GM12878 (cell line): ENCODE results near the gene RACK1. TPM values are rescaled to one million over a fixed set of nuclear protein-coding genes. Genes with fewer than 3 reads are reported as not detected.
"Not testable (repeated sequence)": the region's sequence is repeated elsewhere in the genome, so short reads cannot be mapped to it uniquely, and the experiment has no call there.

ENCODE experiments used
- ATAC-seq: fragments of 200-7000 bp; cut with Tn5 transposase; 3 replicates; pipeline ENCODE4 v1.9.1; 2020; ENCODE audit warnings: mild to moderate bottlenecking, moderate library complexity
- BruUV-seq: library from RNA; stranded (reverse); fragments of 400-500 nt; replicated peaks from 2 replicates; lab custom pipeline; 2021; lab: Mats Ljungman, UMichigan
- CTCF ChIA-PET: fragments of 300-600 bp; sonication (Branson Sonifier 250); formaldehyde crosslinking; extraction: SDS; loops from one replicate; lab custom pipeline; 2021; ENCODE audit warnings: inconsistent platforms; lab: Yijun Ruan, JAX
- POLR2A ChIA-PET: fragments of 350-600 bp; formaldehyde crosslinking; extraction: SDS; loops from one replicate; lab custom pipeline; 2021; ENCODE audit warnings: inconsistent platforms; lab: Charles Lee
- RAD21 ChIA-PET: fragments of 300-600 bp; sonication (Branson Sonifier 250); formaldehyde crosslinking; loops from one replicate; lab custom pipeline; 2023; ENCODE audit warnings: antibody characterized with exemption; ENCODE audit not compliant: unreplicated experiment; lab: Charles Lee
- SMC1A ChIA-PET: fragments of 300-600 bp; sonication (Branson Sonifier 250); formaldehyde crosslinking; loops from one replicate; lab custom pipeline; 2023; ENCODE audit not compliant: unreplicated experiment, uncharacterized antibody; lab: Charles Lee
- DNase-seq: peaks from one replicate; pipeline ENCODE4 v3.0.0-alpha.2; 2011; ENCODE audit warnings: low read depth, low spot score
- FAIRE-seq: peaks from 3 replicates; lab custom pipeline; 2011; peaks lifted over from hg19 to GRCh38; lab: Jason Lieb, UNC
- H2AFZ ChIP-seq: 2 replicates; pipeline ENCODE4 v1.6.0; 2011; ENCODE audit warnings: low read depth, low read length, control low read depth; ENCODE audit not compliant: control insufficient read depth
- H3K27ac ChIP-seq: 2 replicates; pipeline ENCODE4 v1.5.1; 2011; ENCODE audit warnings: control low read depth; ENCODE audit not compliant: control insufficient read depth, insufficient read depth
- H3K27me3 ChIP-seq, 2 experiments: replicated peaks in 1 of 2; 2 replicates each; pipeline versions ENCODE4 v1.6.0 to v1.6.1; 2011; ENCODE audit warnings: low read length in 1 of 2; ENCODE audit not compliant: control insufficient read depth in 2 of 2, insufficient read depth in 2 of 2
- H3K36me3 ChIP-seq, 2 experiments: 2 replicates each; pipeline ENCODE4 v1.5.1; 2011; ENCODE audit warnings: low read length in 1 of 2; ENCODE audit not compliant: control insufficient read depth in 2 of 2, insufficient read depth in 2 of 2
- H3K4me1 ChIP-seq: 2 replicates; pipeline ENCODE4 v1.6.1; 2011; ENCODE audit warnings: mild to moderate bottlenecking, low read length, moderate library complexity, mixed read lengths; ENCODE audit not compliant: control insufficient read depth, insufficient read depth
- H3K4me2 ChIP-seq: 2 replicates; pipeline ENCODE4 v1.6.0; 2011; ENCODE audit warnings: control low read depth; ENCODE audit not compliant: control insufficient read depth, insufficient read depth
- H3K4me3 ChIP-seq: fragments of 200-600 bp; sonication (generic); 2 replicates; pipeline ENCODE4 v1.5.1; 2016
- H3K79me2 ChIP-seq: 2 replicates; pipeline ENCODE4 v1.6.0; 2011; ENCODE audit warnings: low read length; ENCODE audit not compliant: control insufficient read depth, insufficient read depth
- H3K9ac ChIP-seq: 2 replicates; pipeline ENCODE4 v1.8.0; 2011; ENCODE audit warnings: low read length, control low read depth, mixed read lengths; ENCODE audit not compliant: control insufficient read depth, insufficient read depth
- H3K9me3 ChIP-seq: replicated peaks from 3 replicates; pipeline ENCODE4 v1.5.1; 2011; ENCODE audit warnings: mild to moderate bottlenecking, low read length; ENCODE audit not compliant: control insufficient read depth, insufficient read depth
- H4K20me1 ChIP-seq: 2 replicates; pipeline ENCODE4 v1.6.0; 2011; ENCODE audit not compliant: control insufficient read depth, insufficient read depth
- POLR2A ChIP-seq: IDR thresholded peaks from 2 replicates; pipeline ENCODE4 v1.6.1; 2011; ENCODE audit warnings: low read depth, mild to moderate bottlenecking, low read length
- POLR2AphosphoS5 ChIP-seq: IDR thresholded peaks from 2 replicates; pipeline ENCODE4 v1.6.1; 2011; ENCODE audit warnings: mild to moderate bottlenecking, low read length, inconsistent platforms
- POU2F2 ChIP-seq: IDR thresholded peaks from 3 replicates; pipeline ENCODE4 v1.6.1; 2011; ENCODE audit warnings: low read depth, mild to moderate bottlenecking, low read length, borderline replicate concordance
- TAF1 ChIP-seq: IDR thresholded peaks from 2 replicates; pipeline ENCODE4 v1.6.1; 2011; ENCODE audit warnings: mild to moderate bottlenecking, low read depth, low read length, borderline replicate concordance
- WGBS: methylation state at CpG from one replicate; pipeline ENCODE4 v1.1.6; 2016; ENCODE audit warnings: low lambda C conversion rate; ENCODE audit not compliant: insufficient replicate concordance, insufficient coverage; ENCODE audit errors: missing lambda C conversion rate; 5-methylcytosine and 5-hydroxymethylcytosine counted together
- in situ Hi-C: fragments of 300-500 bp; cut with MboI; formaldehyde crosslinking; loops from 9 replicates; pipeline ENCODE4 v1.14.3; 2018; ENCODE audit warnings: mixed read lengths
- intact Hi-C: fragments of 100-400 bp; cut with micrococcal nuclease; formaldehyde crosslinking; loops from one replicate; pipeline ENCODE4 v1.14.2; 2022; ENCODE audit not compliant: unreplicated experiment
- polyA plus RNA-seq, 11 experiments: library from polyadenylated mRNA; depleted of rRNA in 4 of 11; unstranded in 6 of 11; stranded (reverse) in 5 of 11; fragments of >200 nt; fragmentation: Nextera tagmentation in 4 of 11; fragmentation: Illumina TruSeq in 1 of 11; extraction: Ambion mirVana in 4 of 11; extraction: Trizol in 1 of 11; gene quantifications; 1 replicate in 1 of 11; 2 replicates in 10 of 11; pipeline versions ENCODE4 v1.2.1 to v1.2.3, GENCODE V29; 2011 to 2016; ENCODE audit warnings: inconsistent platforms in 2 of 11, missing spikeins in 2 of 11, low read depth in 1 of 11
- total RNA-seq, 4 experiments: library from RNA; depleted of rRNA in 3 of 4; stranded (reverse); fragments of >200 nt in 3 of 4; fragmentation: Illumina TruSeq in 1 of 4; extraction: Trizol in 1 of 4; gene quantifications; 2 replicates each; pipeline versions ENCODE4 v1.2.1 to v1.2.3, GENCODE V29; 2013 to 2021

The RACK1 gene
- total and polyA plus RNA-seq, 10 of the 15 experiments (the other 5 are each of a cell fraction or from before 2014, with no cell fraction given): 1,365 to 6,584 (median 4,167) TPM

- H3K9me3 ChIP-seq, H3K4me3 ChIP-seq, in situ Hi-C loops, H3K36me3 ChIP-seq, H3K27me3 ChIP-seq, H3K27ac ChIP-seq, FAIRE-seq, H3K79me2 ChIP-seq, intact Hi-C loops, H3K9ac ChIP-seq, CTCF ChIA-PET, BruUV-seq, SMC1A ChIA-PET, H4K20me1 ChIP-seq: not testable (repeated sequence)
- DNase-seq (peak; percentile 43), ATAC-seq (peak; percentile 67)
- Histone ChIP-seq H3K4me1 (peaks cover 12% of the 10 kb centered on the region), H3K4me2 (peak overlapping the region; percentile 66), H2AFZ (peak overlapping the region; percentile 63)
- WGBS: 0% methylated on average over 1 of the region's 1 CpG
- TF ChIP-seq POLR2A (peak; percentile 46; the same call in 1 of the 2 replicates), POLR2AphosphoS5 (0 out of 2 replicates have a peak, but pooled peaks have one; percentile 31), POU2F2 (peak; percentile 61; the same call in 1 of the 3 replicates), TAF1 (peak; percentile 41; the same call in 1 of the 2 replicates)
- POLR2A ChIA-PET: interaction anchor here (0.6 kb wide), 1 partner anchor 14 kb away, joined by 3 read pairs; no protein-coding TSS in a partner anchor
- RAD21 ChIA-PET: interaction anchor here (1.4 kb wide), 1 partner anchor 63 kb away, joined by 3 read pairs; no protein-coding TSS in a partner anchor
Measured at GRCh38 chr5:181287331-181287730, 43.6 kb upstream of the RACK1 start.

DNA sequence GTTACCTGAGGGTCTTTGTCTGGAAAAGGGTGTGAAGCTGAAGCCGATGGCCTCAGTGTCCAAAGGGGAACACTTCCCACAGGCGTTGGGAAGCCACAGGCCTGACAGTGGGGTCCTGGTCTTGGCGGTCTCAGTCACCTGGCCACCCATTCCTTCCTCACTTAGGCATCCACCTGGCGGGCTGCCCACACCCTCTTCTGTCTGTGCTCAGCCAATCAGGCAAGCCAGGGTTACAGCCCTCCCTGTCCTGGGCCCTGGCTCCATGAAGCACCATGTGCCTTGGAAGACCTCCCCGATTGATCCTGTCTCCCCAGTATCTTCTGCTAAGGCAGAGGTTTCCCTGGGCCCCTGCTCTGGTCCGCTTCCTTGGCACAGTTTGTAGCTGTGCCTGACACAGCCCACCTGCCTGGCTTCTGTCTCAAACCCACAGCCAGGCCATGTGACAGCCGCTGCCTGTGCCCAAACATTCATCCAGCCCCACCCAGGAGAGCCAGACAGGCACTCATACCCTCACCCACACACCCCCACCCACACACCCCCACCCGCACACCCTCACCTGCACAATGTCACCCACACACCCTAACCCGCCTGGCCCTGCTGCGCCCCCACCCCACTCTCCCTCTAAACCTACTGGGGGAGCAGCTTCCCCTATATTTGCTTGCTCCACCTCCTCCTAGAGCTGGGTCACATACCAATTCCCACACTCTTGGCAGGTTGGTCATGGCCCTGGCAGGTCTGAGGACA is 42.4 kb upstream of the RACK1 start:
- POLR2A ChIA-PET, H2AFZ ChIP-seq, H3K9ac ChIP-seq: not testable (repeated sequence)

GRCh38 chr5:181283841-181284755 is 40.4 kb upstream of the RACK1 start:
- H3K4me3 ChIP-seq, H3K36me3 ChIP-seq, H3K4me2 ChIP-seq, DNase-seq, FAIRE-seq, H2AFZ ChIP-seq, H3K79me2 ChIP-seq, SMC1A ChIA-PET, H3K27me3 ChIP-seq, CTCF ChIA-PET, H3K27ac ChIP-seq, in situ Hi-C loops, ATAC-seq, H4K20me1 ChIP-seq, BruUV-seq, POLR2A ChIA-PET, RAD21 ChIA-PET, H3K9ac ChIP-seq, H3K9me3 ChIP-seq, intact Hi-C loops: not testable (repeated sequence)
- H3K4me1 ChIP-seq: peaks cover 12% of the 10 kb centered on the region
- WGBS: 21% methylated on average over 5 of the region's 6 CpGs

More for the DNA sequence above, 42.4 kb upstream of the RACK1 start:
- H3K4me2 ChIP-seq, ATAC-seq, RAD21 ChIA-PET, BruUV-seq, H3K36me3 ChIP-seq, DNase-seq, in situ Hi-C loops, H3K9me3 ChIP-seq, H3K4me3 ChIP-seq, H4K20me1 ChIP-seq, H3K27ac ChIP-seq, H3K79me2 ChIP-seq, intact Hi-C loops, FAIRE-seq, H3K27me3 ChIP-seq: not testable (repeated sequence)
- ChIA-PET CTCF (interaction anchor here (0.7 kb wide), 1 partner anchor 519 kb away, joined by 4 read pairs; no protein-coding TSS in a partner anchor), SMC1A (interaction anchor here (1.1 kb wide), 1 partner anchor 34 kb away, joined by 3 read pairs; no protein-coding TSS in a partner anchor)
- H3K4me1 ChIP-seq: peaks cover 12% of the 10 kb centered on the region
- WGBS: 73% methylated on average over 9 of the region's 10 CpGs
